ENCODE measurements around the gene TAC4.

The TAC4 gene

GRCh38 chr17:49848019-49848473 is at the start of gene TAC4:
TSS of gene TAC4 (minus strand) at chr17:49848069. CDS start at chr17:49848017, 52 bp downstream.
- no peak for DNase-seq

GRCh38 chr17:49896860-49897259 is 49.0 kb upstream of the TAC4 start:
- DNase-seq, result no peak

- DNase-seq, result no peak
These were observed 48.4 kb upstream of the TAC4 start for GRCh38 chr17:49896222-49896621.

GRCh38 chr17:49895812-49896211 is 47.9 kb upstream of the TAC4 start:
- no peak for DNase-seq

GRCh38 chr17:49894761-49895160 is 46.9 kb upstream of the TAC4 start:
- no peak for DNase-seq

GRCh38 chr17:49891694-49892389 is 44.0 kb upstream of the TAC4 start:
- DNase-seq, result no peak

GRCh38 chr17:49891271-49891670 is 43.4 kb upstream of the TAC4 start:
- no peak for DNase-seq

GRCh38 chr17:49890852-49891251 is 43.0 kb upstream of the TAC4 start:
- DNase-seq, result no peak

GRCh38 chr17:49890077-49890821 is 42.4 kb upstream of the TAC4 start:
- DNase-seq, result no peak

GRCh38 chr17:49889500-49889899 is 41.6 kb upstream of the TAC4 start:
- no peak for DNase-seq

GRCh38 chr17:49887744-49888360 is 40.0 kb upstream of the TAC4 start:
- no peak for DNase-seq

GRCh38 chr17:49887086-49887743 is 39.3 kb upstream of the TAC4 start:
- no peak for DNase-seq

GRCh38 chr17:49886036-49886435 is 38.2 kb upstream of the TAC4 start:
- DNase-seq, result no peak

- DNase-seq, result no peak
These were observed 34.6 kb upstream of the TAC4 start for GRCh38 chr17:49882434-49882833.

- no peak for DNase-seq
These were observed 33.2 kb upstream of the TAC4 start for GRCh38 chr17:49881054-49881402.

- DNase-seq, result no peak
These were observed 32.6 kb upstream of the TAC4 start for GRCh38 chr17:49880291-49881053.

GRCh38 chr17:49878931-49879904 is 31.3 kb upstream of the TAC4 start:
- DNase-seq, result no peak

GRCh38 chr17:49875685-49876084 is 27.8 kb upstream of the TAC4 start:
- DNase-seq, result no peak

- no peak for DNase-seq
These were observed 27.0 kb upstream of the TAC4 start for GRCh38 chr17:49874911-49875310.

- no peak for DNase-seq
These were observed 26.1 kb upstream of the TAC4 start for GRCh38 chr17:49873926-49874325.

- DNase-seq, result no peak
These were observed 25.6 kb upstream of the TAC4 start for GRCh38 chr17:49873466-49873865.

All from SIG-M5 (cell line).